ENCODE results near the gene ZYX. TPM values are rescaled to one million over a fixed set of nuclear protein-coding genes. Genes with fewer than 3 reads are reported as not detected.
A peak's percentile ranks its signal among the peaks of the same experiment; 100 is the strongest.

ZYX gene
- total and polyA plus RNA-seq, 7 experiments from 2014 or later: 54.2 to 264 (median 122) TPM

- peaks cover 3 to 17% (median 9%) of the 10 kb centered on the region in 7 donors for H3K4me1 Mint-ChIP-seq
- no peaks in the 10 kb centered on the region for H3K36me3 ChIP-seq (ENCODE audit: control insufficient read depth in 2 of 3, insufficient read depth in 3 of 3, low read length in 3 of 3)
- H3K27me3 ChIP-seq (ENCODE audit: control insufficient read depth in 2 of 2, insufficient read depth in 2 of 2, low read length in 2 of 2): peaks cover 5 to 6% of the 10 kb centered on the region in 2 donors
- peaks cover 6% of the 10 kb centered on the region in 2 donors for H3K4me1 ChIP-seq (ENCODE audit: control insufficient read depth in 2 of 2, insufficient read depth in 2 of 2, low read length in 2 of 2)
- no peak overlapping the region for H3K4me3 ChIP-seq (ENCODE audit: low read length)
- H3K27ac Mint-ChIP-seq: peak overlapping the region in 2 of 9 donors; percentile 5 to 56
- H3K36me3 Mint-ChIP-seq: peaks cover 0 to 4% (median 0%) of the 10 kb centered on the region in 5 donors
- ATAC-seq (no peak), DNase-seq (no peak)
- H3K27me3 Mint-ChIP-seq: peaks cover 19 to 72% (median 29%) of the 10 kb centered on the region in 5 donors
- ChIA-PET POLR2A (interaction anchor here (0.7 to 1.2 kb wide), 2 partner anchors 15 to 17 kb away, joined by 3 to 5 read pairs; no protein-coding TSS in a partner anchor), CTCF (interaction anchor here (0.6 to 1.2 kb wide), 2 partner anchors 18 to 85 kb away, joined by 3 to 4 read pairs; no protein-coding TSS in a partner anchor)
- no peak overlapping the region for H3K27ac ChIP-seq (ENCODE audit: low read depth, low read length)
- no peaks in the 10 kb centered on the region for H3K9me3 ChIP-seq (ENCODE audit: control insufficient read depth in 2 of 3, low read length in 3 of 3)
- peaks cover 0 to 4% (median 0%) of the 10 kb centered on the region in 11 donors for H3K9me3 Mint-ChIP-seq
- H3K4me3 Mint-ChIP-seq: peak overlapping the region; percentile 32 to 86 (median 68)
- intact Hi-C loops (cut with micrococcal nuclease): loop anchor here in 1 of 2 donors (5.0 kb wide), 2 partner anchors 46 to 49 kb away; partner anchors contain the start of gene EPHA1
Observed at GRCh38 chr7:143360788-143361551, 20.2 kb upstream of the ZYX start.

DNA sequence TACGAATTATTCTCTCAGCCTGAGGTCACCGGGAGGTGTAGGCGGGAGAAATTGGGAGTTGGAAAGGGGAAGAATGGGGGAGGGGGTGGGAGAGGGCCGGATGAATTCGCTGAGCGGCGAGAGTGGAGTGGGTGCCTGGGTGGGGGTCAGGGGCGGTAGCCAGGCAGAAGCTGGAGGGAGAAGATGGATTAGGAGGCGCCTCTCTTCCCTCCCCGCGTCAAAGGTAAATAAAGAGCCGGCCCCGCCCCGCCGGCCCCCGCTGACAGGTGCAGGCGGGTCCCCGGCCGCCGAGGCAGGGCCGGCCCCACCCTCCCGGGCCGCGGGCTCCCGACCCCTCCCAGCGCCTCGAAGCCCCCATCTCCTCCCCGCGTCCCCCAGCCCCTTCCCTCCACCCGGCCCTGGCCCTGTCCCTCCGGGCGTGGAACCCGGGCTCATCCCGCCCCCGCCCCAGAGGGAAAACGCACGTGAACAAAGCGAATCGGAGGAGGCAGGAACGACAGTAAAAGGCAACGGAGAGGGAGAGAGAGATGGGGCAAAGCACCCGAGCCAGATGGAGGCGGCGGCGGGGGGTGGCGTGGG, 19.5 kb upstream of the ZYX start:
- ATAC-seq: no peak
- CTCF ChIA-PET: no interaction called here
- Mint-ChIP-seq H3K36me3 (peaks cover 0 to 4% (median 0%) of the 10 kb centered on the region in 5 donors), H3K9me3 (peaks cover 0 to 4% (median 0%) of the 10 kb centered on the region in 11 donors), H3K27ac (no peak overlapping the region), H3K27me3 (peaks cover 19 to 77% (median 33%) of the 10 kb centered on the region in 5 donors), H3K4me1 (peaks cover 3 to 17% (median 9%) of the 10 kb centered on the region in 7 donors), H3K4me3 (peak overlapping the region; percentile 59 to 91 (median 85))
- peaks cover 6% of the 10 kb centered on the region in 2 donors for H3K4me1 ChIP-seq (ENCODE audit: control insufficient read depth in 2 of 2, insufficient read depth in 2 of 2, low read length in 2 of 2)
- H3K9me3 ChIP-seq (ENCODE audit: control insufficient read depth in 2 of 3, low read length in 3 of 3): no peaks in the 10 kb centered on the region
- intact Hi-C loops (cut with micrococcal nuclease): loop anchor here (1.0 to 5.0 kb wide), 4 partner anchors 14 to 49 kb away; partner anchors contain the start of genes EPHA1 (in 1 of the 2) and ZYX (in 1 of the 2)
- no peaks in the 10 kb centered on the region for H3K36me3 ChIP-seq (ENCODE audit: control insufficient read depth in 2 of 3, insufficient read depth in 3 of 3, low read length in 3 of 3)
- peak overlapping the region; percentile 59 for H3K4me3 ChIP-seq (ENCODE audit: low read length)
- peaks cover 5 to 6% of the 10 kb centered on the region in 2 donors for H3K27me3 ChIP-seq (ENCODE audit: control insufficient read depth in 2 of 2, insufficient read depth in 2 of 2, low read length in 2 of 2)
- POLR2A ChIA-PET: no interaction called here
- DNase-seq: no peak
- H3K27ac ChIP-seq (ENCODE audit: low read depth, low read length): no peak overlapping the region

DNA sequence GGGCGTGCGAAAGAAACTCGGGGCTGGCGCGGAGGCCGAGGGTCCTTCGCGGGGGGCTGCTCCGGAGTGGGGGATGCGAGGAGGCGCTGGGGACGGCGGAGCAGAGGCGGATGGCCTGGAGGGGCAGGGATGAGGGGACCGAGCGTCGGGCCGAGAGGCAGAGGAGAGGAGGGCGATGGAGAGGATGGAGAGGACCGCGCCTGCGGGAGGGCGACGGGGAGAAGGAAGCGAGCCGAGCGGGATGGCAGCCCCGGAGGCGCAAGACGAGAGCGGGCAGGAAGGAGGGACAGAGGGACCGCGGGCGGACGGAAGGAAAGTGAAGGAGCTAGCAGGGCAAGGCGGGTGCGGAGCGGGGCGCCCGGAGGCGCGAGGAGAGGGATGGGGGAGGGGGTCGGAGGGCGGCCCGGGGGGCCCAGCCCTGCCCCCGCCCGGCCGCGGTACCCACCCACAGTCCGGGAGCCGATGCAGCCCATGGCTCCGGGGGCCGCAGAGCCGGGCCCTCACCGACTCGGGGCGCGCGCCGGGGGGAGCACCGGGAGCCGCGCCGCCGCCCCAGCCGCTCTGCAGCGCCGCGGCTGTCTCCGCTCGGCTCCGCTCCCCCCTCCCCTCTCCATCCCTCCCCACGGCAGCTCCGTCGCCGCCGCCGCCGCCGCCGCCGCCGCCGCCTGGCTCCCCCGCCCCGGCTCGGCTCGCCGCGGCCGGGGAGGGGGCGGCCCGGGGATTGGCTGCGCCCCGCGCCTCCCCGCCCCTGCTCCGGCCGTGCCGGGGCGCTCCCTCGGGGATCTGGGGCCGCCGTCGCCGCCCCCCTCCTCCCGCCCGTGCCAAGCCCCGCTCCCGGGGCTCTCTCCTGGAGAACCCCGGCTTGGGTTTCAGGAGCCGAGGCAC, 18.8 kb upstream of the ZYX start, which contains the start of gene FAM131B:
TSS of gene FAM131B (minus strand) at position 583 of the 885 bp plus-strand sequence. CDS start at position 473, 110 bp downstream.
- H3K36me3 ChIP-seq (ENCODE audit: control insufficient read depth in 2 of 3, insufficient read depth in 3 of 3, low read length in 3 of 3): no peaks in the 10 kb centered on the region

DNA sequence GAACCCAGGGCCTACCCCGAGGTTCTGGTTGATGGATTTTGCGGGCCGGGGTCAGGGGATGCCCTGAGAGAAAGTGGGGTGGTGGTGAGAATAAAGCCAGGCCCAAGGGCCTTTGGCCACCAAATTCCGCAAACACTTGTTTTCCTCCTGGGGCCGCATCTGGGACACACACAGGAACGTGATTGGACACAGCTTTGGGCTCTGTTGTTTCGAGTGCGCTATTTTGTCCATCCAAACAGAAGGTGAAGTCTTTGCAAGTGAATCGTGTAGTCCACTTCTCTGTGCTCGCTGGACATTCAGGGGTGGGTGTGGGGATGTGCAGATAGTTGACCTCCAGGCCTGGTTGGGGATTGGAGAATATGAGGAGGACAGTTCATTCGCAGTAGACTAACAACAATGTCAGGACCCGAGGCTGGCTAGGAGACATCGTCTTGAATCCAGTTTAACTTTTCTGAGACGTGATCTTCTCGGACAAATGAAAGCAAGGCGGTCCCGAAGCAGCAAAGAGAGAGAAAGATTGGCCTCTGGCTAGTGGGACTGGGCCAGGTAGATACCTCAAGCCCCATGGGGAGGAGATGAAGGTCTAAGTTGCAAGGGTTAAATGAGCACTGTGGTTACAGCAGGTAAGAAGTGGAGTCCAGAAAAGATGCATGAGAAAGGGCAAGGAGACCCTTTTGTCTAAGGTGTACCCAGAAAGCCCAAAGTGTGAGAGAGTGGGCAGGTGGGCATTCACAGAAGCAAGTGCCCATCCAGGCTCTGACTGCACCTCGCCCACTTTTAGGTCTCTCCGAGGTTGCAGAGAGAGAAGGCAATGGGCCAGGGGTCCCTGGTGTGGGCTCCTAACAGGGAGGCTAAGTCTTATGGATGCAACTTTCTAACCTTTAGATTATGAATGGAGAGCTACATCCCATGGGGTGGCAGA, 17.9 kb upstream of the ZYX start:
- Mint-ChIP-seq H3K4me3 (peak overlapping the region; percentile 43 to 80 (median 68)), H3K9me3 (peaks cover 0 to 4% (median 0%) of the 10 kb centered on the region in 11 donors), H3K27ac (peak overlapping the region in 3 of 9 donors; percentile 22 to 68 (median 34)), H3K36me3 (peaks cover 0 to 4% (median 0%) of the 10 kb centered on the region in 5 donors), H3K4me1 (peaks cover 3 to 17% (median 9%) of the 10 kb centered on the region in 7 donors), H3K27me3 (peaks cover 19 to 85% (median 33%) of the 10 kb centered on the region in 5 donors)
- ChIA-PET CTCF (no interaction called here), POLR2A (interaction anchor here (1.0 kb wide), 2 partner anchors 12 to 17 kb away, joined by 3 read pairs; no protein-coding TSS in a partner anchor)
- peaks cover 6% of the 10 kb centered on the region in 2 donors for H3K4me1 ChIP-seq (ENCODE audit: control insufficient read depth in 2 of 2, insufficient read depth in 2 of 2, low read length in 2 of 2)
- intact Hi-C loops (cut with micrococcal nuclease): loop anchor here (2.0 to 5.0 kb wide), 3 partner anchors 18 to 51 kb away; partner anchors contain the start of genes EPHA1 (in 1 of the 2) and ZYX (in 1 of the 2)
- peaks cover 5 to 6% of the 10 kb centered on the region in 2 donors for H3K27me3 ChIP-seq (ENCODE audit: control insufficient read depth in 2 of 2, insufficient read depth in 2 of 2, low read length in 2 of 2)
- H3K4me3 ChIP-seq (ENCODE audit: low read length): no peak overlapping the region
- H3K36me3 ChIP-seq (ENCODE audit: control insufficient read depth in 2 of 3, insufficient read depth in 3 of 3, low read length in 3 of 3): no peaks in the 10 kb centered on the region
- H3K27ac ChIP-seq (ENCODE audit: low read depth, low read length): no peak overlapping the region
- H3K9me3 ChIP-seq (ENCODE audit: control insufficient read depth in 2 of 3, low read length in 3 of 3): no peaks in the 10 kb centered on the region
- no peak for ATAC-seq
- DNase-seq: no peak

More for the DNA sequence above, 18.8 kb upstream of the ZYX start, which contains the start of gene FAM131B:
- peak in 2 of 9 donors; percentile 31 to 34 for DNase-seq
- peak; percentile 83 for ATAC-seq
- Mint-ChIP-seq H3K27ac (peak within 1 kb of the TSS in 3 of 9 donors; percentile 34 to 68 (median 41)), H3K9me3 (peaks cover 0 to 4% (median 0%) of the 10 kb centered on the region in 11 donors), H3K4me1 (peaks cover 3 to 17% (median 9%) of the 10 kb centered on the region in 7 donors), H3K4me3 (peak within 1 kb of the TSS; percentile 59 to 91 (median 85)), H3K36me3 (peaks cover 0 to 4% (median 0%) of the 10 kb centered on the region in 5 donors), H3K27me3 (peaks cover 19 to 81% (median 33%) of the 10 kb centered on the region in 5 donors)
- ChIA-PET POLR2A (interaction anchor here (0.6 to 1.0 kb wide), 2 partner anchors 13 to 24 kb away, joined by 3 read pairs; no protein-coding TSS in a partner anchor), CTCF (no interaction called here)
- Histone ChIP-seq H3K4me1 (ENCODE audit: control insufficient read depth in 2 of 2, insufficient read depth in 2 of 2, low read length in 2 of 2) (peaks cover 6% of the 10 kb centered on the region in 2 donors), H3K4me3 (ENCODE audit: low read length) (peak within 1 kb of the TSS; percentile 59), H3K27ac (ENCODE audit: low read depth, low read length) (no peak within 1 kb of the TSS), H3K27me3 (ENCODE audit: control insufficient read depth in 2 of 2, insufficient read depth in 2 of 2, low read length in 2 of 2) (peaks cover 5 to 6% of the 10 kb centered on the region in 2 donors), H3K9me3 (ENCODE audit: control insufficient read depth in 2 of 3, low read length in 3 of 3) (no peaks in the 10 kb centered on the region)
- intact Hi-C loops (cut with micrococcal nuclease): loop anchor here (1.0 to 5.0 kb wide), 4 partner anchors 13 to 50 kb away; partner anchors contain the start of genes EPHA1 (in 1 of the 2) and ZYX (in 1 of the 2)

DNA sequence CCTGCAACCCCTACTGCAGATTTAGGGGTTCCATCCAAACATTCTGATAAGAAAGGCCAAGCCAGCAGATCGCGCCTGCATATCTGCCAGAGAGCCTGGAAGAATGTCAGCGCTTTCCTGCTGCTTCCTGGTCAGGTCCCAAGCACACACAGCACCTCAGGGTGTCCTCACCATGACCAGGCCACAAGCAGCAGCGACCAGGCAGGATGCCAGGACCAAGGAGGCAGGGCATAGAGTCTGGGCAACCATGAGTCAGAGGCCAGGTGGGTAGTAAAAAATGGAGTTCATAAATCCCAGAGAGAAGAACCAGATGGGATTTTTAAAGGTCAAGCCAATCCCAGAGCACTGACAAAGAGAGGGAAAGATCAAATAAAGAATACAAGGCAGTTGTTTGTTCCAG, 13.2 kb upstream of the ZYX start:
- no peak overlapping the region for H3K4me3 Mint-ChIP-seq

More for the DNA sequence above, 13.2 kb upstream of the ZYX start:
- ATAC-seq: no peak
- Histone ChIP-seq H3K4me3 (ENCODE audit: low read length) (no peak overlapping the region), H3K4me1 (ENCODE audit: control insufficient read depth in 2 of 2, insufficient read depth in 2 of 2, low read length in 2 of 2) (peaks cover 17% of the 10 kb centered on the region in 2 donors), H3K9me3 (ENCODE audit: control insufficient read depth in 2 of 3, low read length in 3 of 3) (no peaks in the 10 kb centered on the region), H3K27ac (ENCODE audit: low read depth, low read length) (no peak overlapping the region), H3K27me3 (ENCODE audit: control insufficient read depth in 2 of 2, insufficient read depth in 2 of 2, low read length in 2 of 2) (peaks cover 5 to 6% of the 10 kb centered on the region in 2 donors), H3K36me3 (ENCODE audit: control insufficient read depth in 2 of 3, insufficient read depth in 3 of 3, low read length in 3 of 3) (no peaks in the 10 kb centered on the region)
- CTCF ChIA-PET: no interaction called here
- Mint-ChIP-seq H3K9me3 (peaks cover 0 to 3% (median 0%) of the 10 kb centered on the region in 11 donors), H3K36me3 (no peaks in the 10 kb centered on the region), H3K4me1 (peaks cover 12 to 26% (median 23%) of the 10 kb centered on the region in 7 donors), H3K27me3 (peaks cover 19 to 61% (median 25%) of the 10 kb centered on the region in 5 donors), H3K27ac (no peak overlapping the region)
- intact Hi-C loops (cut with micrococcal nuclease): no loop called here
- DNase-seq: no peak
- POLR2A ChIA-PET: interaction anchor here (1.1 kb wide), 1 partner anchor 21 kb away, joined by 3 read pairs; no protein-coding TSS in a partner anchor

All from naive thymus-derived CD4-positive, alpha-beta T cell (primary cell).